Thymus (tissue), 11 donors: ENCODE results near the gene SENP1. TPM values are rescaled to one million over a fixed set of nuclear protein-coding genes. Genes with fewer than 3 reads are reported as not detected.
A peak's percentile ranks its signal among the peaks of the same experiment; 100 is the strongest.

ENCODE experiments used
- DNase-seq, 9 donors: peaks; one replicate each; pipeline ENCODE4 v3.0.0-alpha.2; 2013; ENCODE audit warnings: low spot score in 9 of 9, low read depth in 6 of 9, missing footprints in 1 of 9
- H3K27ac ChIP-seq, 2 donors: one replicate each; pipeline ENCODE4 v1.5.1; 2013; ENCODE audit warnings: control low read depth in 1 of 2, low read depth in 1 of 2, low read length in 1 of 2, mild to moderate bottlenecking in 1 of 2, moderate library complexity in 1 of 2
- H3K27me3 ChIP-seq, 2 donors: one replicate each; pipeline ENCODE4 v1.5.1; 2013; ENCODE audit warnings: low read length in 1 of 2; ENCODE audit not compliant: control insufficient read depth in 2 of 2, insufficient read depth in 1 of 2
- H3K36me3 ChIP-seq, 2 donors: one replicate each; pipeline ENCODE4 v1.5.1; 2013; ENCODE audit warnings: low read length in 1 of 2, mild to moderate bottlenecking in 1 of 2, moderate library complexity in 1 of 2; ENCODE audit not compliant: control insufficient read depth in 2 of 2, insufficient read depth in 2 of 2
- H3K4me1 ChIP-seq, 2 donors: one replicate each; pipeline ENCODE4 v1.5.1; 2013; ENCODE audit warnings: low read length in 2 of 2; ENCODE audit not compliant: control insufficient read depth in 2 of 2, insufficient read depth in 2 of 2
- H3K4me3 ChIP-seq, 2 donors: one replicate each; pipeline ENCODE4 v1.5.1; 2013; ENCODE audit warnings: low read length in 2 of 2, control low read depth in 1 of 2, mild to moderate bottlenecking in 1 of 2
- H3K9me3 ChIP-seq, 2 donors: one replicate each; pipeline ENCODE4 v1.5.1; 2013; ENCODE audit warnings: low read length in 1 of 2, mild to moderate bottlenecking in 1 of 2; ENCODE audit not compliant: control insufficient read depth in 2 of 2, insufficient read depth in 1 of 2
- WGBS: extraction: QIAGEN DNeasy Blood & Tissue Kit; methylation state at CpG from one replicate; pipeline ENCODE4 v1.1.7; 2013; 5-methylcytosine and 5-hydroxymethylcytosine counted together
- polyA plus RNA-seq: library from polyadenylated mRNA; stranded (reverse); fragments of 200-250 nt; gene quantifications from one replicate; pipeline ENCODE4 v1.2.3, GENCODE V29; 2013
- total RNA-seq: library from RNA; stranded (reverse); fragments of 120-200 nt; gene quantifications from one replicate; pipeline ENCODE4 v1.2.4, GENCODE V29; 2013
- donor health status: healthy.

Gene SENP1
- total and polyA plus RNA-seq, 2 donors = 6.6 to 25.0 TPM

GRCh38 chr12:48005001-48005749 lies 100.7 kb downstream of the SENP1 start:
- whole genome bisulfite sequencing = 38% methylated on average over 30 of the region's 30 CpGs
- peaks cover 7 to 33% of the 10 kb centered on the region in 2 donors for H3K4me1 ChIP-seq

GRCh38 chr12:48004053-48004941 lies 101.6 kb downstream of the SENP1 start, which contains the start of gene COL2A1:
TSS of gene COL2A1 (minus strand) at chr12:48004476. CDS start at chr12:48004321, 155 bp downstream.
- Histone ChIP-seq H3K27me3 (peaks cover 72 to 97% of the 10 kb centered on the region in 2 donors), H3K4me3 (peak within 1 kb of the TSS in 1 of 2 donors; percentile 27), H3K4me1 (peaks cover 7 to 33% of the 10 kb centered on the region in 2 donors), H3K9me3 (peaks cover 0 to 10% of the 10 kb centered on the region in 2 donors), H3K27ac (no peak within 1 kb of the TSS), H3K36me3 (no peaks in the 10 kb centered on the region)
- under 1% methylated on average over 83 of the region's 83 CpGs for WGBS
- no peak for DNase-seq

More at GRCh38 chr12:48005001-48005749, 100.7 kb downstream of the SENP1 start:
- Histone ChIP-seq H3K27ac (no peak overlapping the region), H3K9me3 (peaks cover 0 to 10% of the 10 kb centered on the region in 2 donors), H3K36me3 (no peaks in the 10 kb centered on the region), H3K27me3 (peaks cover 66 to 97% of the 10 kb centered on the region in 2 donors), H3K4me3 (no peak overlapping the region)
- DNase-seq = no peak

GRCh38 chr12:48003226-48004052 lies 102.4 kb downstream of the SENP1 start:
- Histone ChIP-seq H3K4me3 (peak overlapping the region in 1 of 2 donors; percentile 27), H3K4me1 (peaks cover 7 to 33% of the 10 kb centered on the region in 2 donors), H3K36me3 (no peaks in the 10 kb centered on the region), H3K27me3 (peaks cover 79 to 98% of the 10 kb centered on the region in 2 donors), H3K27ac (no peak overlapping the region), H3K9me3 (peaks cover 0 to 10% of the 10 kb centered on the region in 2 donors)
- peak in 1 of 9 donors; percentile 17 for DNase-seq
- 5% methylated on average over 38 of the region's 38 CpGs for WGBS

- no peak for DNase-seq
- WGBS = 3% methylated on average over 26 of the region's 26 CpGs
- no peak overlapping the region for H3K4me3 ChIP-seq
These were observed 103.1 kb downstream of the SENP1 start for GRCh38 chr12:48002773-48003218.

GRCh38 chr12:48002414-48002730 lies 103.5 kb downstream of the SENP1 start:
- no peak for DNase-seq
- 8% methylated on average over 13 of the region's 13 CpGs for WGBS
- Histone ChIP-seq H3K4me1 (peaks cover 7 to 33% of the 10 kb centered on the region in 2 donors), H3K9me3 (peaks cover 0 to 10% of the 10 kb centered on the region in 2 donors), H3K27me3 (peaks cover 75 to 98% of the 10 kb centered on the region in 2 donors), H3K36me3 (no peaks in the 10 kb centered on the region), H3K4me3 (no peak overlapping the region), H3K27ac (no peak overlapping the region)

More at GRCh38 chr12:48002773-48003218, 103.1 kb downstream of the SENP1 start:
- Histone ChIP-seq H3K4me1 (peaks cover 7 to 33% of the 10 kb centered on the region in 2 donors), H3K27ac (no peak overlapping the region), H3K36me3 (no peaks in the 10 kb centered on the region), H3K9me3 (peaks cover 0 to 10% of the 10 kb centered on the region in 2 donors), H3K27me3 (peaks cover 76 to 98% of the 10 kb centered on the region in 2 donors)

GRCh38 chr12:48001505-48002413 lies 104.1 kb downstream of the SENP1 start:
- peaks cover 7 to 33% of the 10 kb centered on the region in 2 donors for H3K4me1 ChIP-seq
- peaks cover 73 to 96% of the 10 kb centered on the region in 2 donors for H3K27me3 ChIP-seq
- H3K9me3 ChIP-seq = peaks cover 0 to 10% of the 10 kb centered on the region in 2 donors
- H3K36me3 ChIP-seq = no peaks in the 10 kb centered on the region
- peak overlapping the region in 1 of 2 donors; percentile 7 for H3K4me3 ChIP-seq
- 2% methylated on average over 57 of the region's 57 CpGs for WGBS
- DNase-seq = no peak
- H3K27ac ChIP-seq = no peak overlapping the region

- no peak for DNase-seq
- no peak overlapping the region for H3K27ac ChIP-seq
- peaks cover 0 to 10% of the 10 kb centered on the region in 2 donors for H3K9me3 ChIP-seq
- peak overlapping the region in 1 of 2 donors; percentile 7 for H3K4me3 ChIP-seq
- H3K4me1 ChIP-seq = peaks cover 7 to 33% of the 10 kb centered on the region in 2 donors
- peaks cover 70 to 95% of the 10 kb centered on the region in 2 donors for H3K27me3 ChIP-seq
- H3K36me3 ChIP-seq = no peaks in the 10 kb centered on the region
- 14% methylated on average over 18 of the region's 18 CpGs for WGBS
These were observed 104.9 kb downstream of the SENP1 start for GRCh38 chr12:48000878-48001504.
